ENCODE measurements around the gene XKR7.
"Not testable (repeated sequence)": the region's sequence is repeated elsewhere in the genome, so short reads cannot be mapped to it uniquely, and the experiment has no call there.

The XKR7 gene

DNA sequence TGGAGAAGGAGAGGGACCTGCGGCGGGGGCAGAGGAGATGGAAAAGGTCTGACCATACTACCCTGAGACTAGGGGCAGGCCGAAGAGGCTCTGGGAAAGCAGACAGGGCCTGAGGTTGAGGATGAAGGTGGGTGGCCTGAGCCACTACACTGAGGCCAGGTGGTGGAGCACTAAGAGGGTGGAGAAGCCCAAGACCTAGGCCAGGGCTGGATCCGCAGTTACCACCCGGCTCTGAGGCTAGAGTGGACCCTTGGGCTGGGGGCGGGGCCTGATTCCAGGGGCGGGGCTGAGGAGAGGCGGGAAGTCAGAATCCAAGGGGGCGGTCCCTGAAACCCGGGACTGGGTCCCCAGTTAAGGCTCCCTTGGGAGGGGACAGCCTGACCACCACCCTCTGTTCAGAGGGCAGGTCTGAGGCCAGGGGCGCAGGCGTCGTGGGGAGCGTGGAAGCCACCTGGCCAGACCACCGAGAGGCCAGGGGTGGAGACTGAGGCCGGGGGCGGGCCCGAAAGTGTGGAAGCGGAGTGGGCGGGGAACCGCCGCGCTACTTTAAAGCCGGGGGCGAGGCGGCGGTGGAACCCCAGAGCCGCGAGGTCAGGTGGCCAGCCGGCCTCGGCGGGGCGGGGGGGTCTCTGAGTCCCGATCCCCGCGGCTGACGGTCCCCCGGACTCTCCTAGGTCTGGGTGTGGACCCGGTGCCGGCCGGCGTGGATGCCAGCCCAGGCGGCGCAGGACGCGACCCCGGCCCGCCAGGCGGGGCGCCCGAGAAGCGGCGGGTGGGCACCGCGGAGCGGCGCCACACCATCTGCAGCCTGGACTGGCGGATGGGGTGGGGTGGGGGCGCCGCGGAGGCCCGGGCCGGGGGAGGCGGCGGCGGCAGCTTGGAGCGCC lies 50.6 kb downstream of the XKR7 start:
- DNase-seq, result peak; percentile 93

GRCh38 chr20:32019156-32019510 lies 51.2 kb downstream of the XKR7 start:
- DNase-seq, result no peak

- no peak for DNase-seq
Observed at GRCh38 chr20:32019563-32020463, 51.9 kb downstream of the XKR7 start.

DNA sequence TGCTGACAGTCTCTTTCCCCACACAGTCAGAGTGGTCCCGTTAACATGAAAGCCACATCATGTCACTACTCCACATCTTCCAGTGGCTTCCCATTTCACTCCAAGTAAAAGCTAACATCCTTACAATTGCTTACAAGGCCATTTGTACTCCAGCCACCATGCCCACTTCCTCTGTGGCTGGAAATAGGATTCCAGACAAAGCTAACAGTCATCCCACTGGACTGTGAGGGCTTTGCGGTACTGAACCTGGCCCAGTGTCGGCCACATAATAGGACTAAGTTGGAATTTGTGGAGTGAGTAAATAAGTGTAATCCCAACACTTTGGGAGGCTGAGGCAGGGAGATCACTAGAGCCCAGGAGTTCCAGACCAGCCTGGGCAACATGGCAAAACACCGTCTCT lies 53.1 kb downstream of the XKR7 start:
- no peak for DNase-seq

DNA sequence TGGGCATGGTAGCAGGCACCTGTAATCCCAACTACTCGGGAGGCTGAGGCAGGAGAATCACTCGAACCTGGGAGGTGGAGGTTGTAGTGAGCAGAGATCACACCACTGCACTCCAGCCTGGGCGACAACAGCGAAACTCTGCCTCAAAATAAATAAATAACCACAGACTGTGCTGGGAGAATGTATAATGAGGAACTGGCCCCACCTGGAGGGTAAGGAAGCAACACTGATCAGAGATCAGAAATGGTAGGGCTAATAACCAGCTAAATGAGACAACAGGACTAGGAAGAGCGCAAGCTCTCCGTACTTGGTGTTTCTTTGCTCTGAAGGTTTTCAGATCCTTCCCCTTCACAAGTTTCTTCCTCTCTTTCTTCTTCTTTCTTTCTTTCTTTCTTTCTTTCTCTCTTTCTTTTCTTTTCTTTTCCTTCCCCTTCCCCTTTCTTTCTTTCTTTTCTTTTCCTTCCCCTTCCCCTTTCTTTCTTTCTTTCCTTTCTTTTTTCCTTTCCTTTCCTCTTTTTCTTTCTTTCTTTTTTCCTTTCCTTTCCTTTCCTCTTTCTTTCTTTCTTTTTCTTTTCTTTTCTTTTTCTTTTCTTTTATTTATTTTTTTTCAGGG lies 56.8 kb downstream of the XKR7 start:
- no peak for DNase-seq

DNA sequence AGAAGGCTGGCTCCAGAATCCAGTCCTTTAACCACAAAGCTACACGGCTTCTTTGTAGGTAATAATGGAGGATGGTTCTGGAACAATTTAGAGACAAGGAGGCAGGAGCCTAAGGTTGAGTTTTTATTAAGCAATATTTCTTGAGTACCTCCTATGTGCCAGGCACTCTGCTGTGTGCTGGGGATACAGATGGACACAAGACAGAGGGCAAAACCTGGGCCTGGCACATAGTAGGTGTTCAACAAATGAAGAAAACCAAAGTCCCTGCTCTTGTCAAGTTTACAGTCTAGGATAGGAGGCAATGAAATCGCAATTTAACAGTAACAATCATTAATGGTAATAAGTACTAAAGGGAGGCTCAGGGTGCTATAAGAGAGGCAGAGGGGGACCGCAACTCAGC lies 59.7 kb downstream of the XKR7 start:
- no peak for DNase-seq

DNA sequence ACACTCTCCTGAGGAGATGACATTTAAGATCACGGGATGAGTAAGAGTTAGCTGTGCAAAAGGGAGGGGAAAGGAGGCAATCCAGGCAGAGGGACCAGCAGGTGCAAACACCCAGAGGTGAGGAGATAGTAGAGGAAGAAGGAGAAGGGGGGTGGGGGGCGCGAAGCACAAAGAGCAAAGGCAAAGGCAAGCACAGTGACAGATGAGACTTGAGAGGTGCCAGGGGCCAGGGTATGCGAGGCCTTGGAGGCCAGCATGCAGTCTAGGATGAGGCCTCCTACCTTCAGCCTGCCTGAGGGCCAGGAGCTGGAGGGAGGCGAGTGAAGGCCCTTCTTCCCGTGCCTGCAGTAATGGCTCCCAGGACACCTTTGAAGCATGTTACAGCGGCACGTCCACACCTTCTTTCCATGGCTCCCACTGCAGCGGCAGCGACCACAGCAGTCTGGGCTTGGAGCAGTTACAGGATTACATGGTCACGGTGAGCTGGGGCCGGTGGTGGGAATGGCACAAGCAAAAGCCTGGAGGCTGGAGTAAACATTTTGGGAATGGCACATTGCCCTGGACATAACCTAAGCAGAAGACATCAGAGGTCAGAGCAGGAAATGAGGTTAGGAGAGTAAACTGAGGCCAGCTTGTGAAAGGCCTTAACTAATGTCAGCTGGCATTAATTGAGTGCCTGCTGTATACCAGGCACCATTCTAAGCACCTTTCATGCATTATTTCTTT lies 60.9 kb downstream of the XKR7 start:
- peak; percentile 61 for DNase-seq

GRCh38 chr20:32029561-32029960 lies 61.6 kb downstream of the XKR7 start:
- DNase-seq, result no peak

- peak; percentile 88 for DNase-seq
Observed at GRCh38 chr20:32031007-32031958, 63.3 kb downstream of the XKR7 start.

DNA sequence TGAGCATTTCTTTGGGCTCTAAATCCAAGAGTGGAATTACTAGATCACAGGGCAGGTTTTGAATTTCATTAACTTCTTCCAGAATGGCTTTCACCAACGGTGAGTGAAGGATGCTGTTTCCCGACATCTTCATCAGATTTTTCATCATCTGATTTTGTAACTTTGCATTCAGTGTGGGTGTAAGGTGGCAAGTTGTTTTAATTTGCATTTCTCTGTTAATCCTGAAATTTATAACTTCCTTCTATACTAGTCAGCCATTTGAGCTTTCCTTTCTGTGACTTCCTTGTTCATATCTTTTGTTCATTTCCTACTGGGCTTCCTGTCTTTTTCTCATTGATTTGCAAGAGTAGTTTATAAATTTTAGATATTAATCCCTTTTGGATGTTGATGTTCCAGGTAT lies 65.4 kb downstream of the XKR7 start:
- no peak for DNase-seq

- DNase-seq, result not testable (repeated sequence)
Observed at GRCh38 chr20:32033721-32034120, 65.8 kb downstream of the XKR7 start.

GRCh38 chr20:32034581-32035425 lies 66.9 kb downstream of the XKR7 start:
- no peak for DNase-seq

GRCh38 chr20:32035426-32035779 lies 67.5 kb downstream of the XKR7 start:
- DNase-seq, result no peak

- DNase-seq, result no peak
Observed at GRCh38 chr20:32036252-32036651, 68.3 kb downstream of the XKR7 start.

GRCh38 chr20:32036716-32037485 lies 69.0 kb downstream of the XKR7 start:
- DNase-seq, result no peak

DNA sequence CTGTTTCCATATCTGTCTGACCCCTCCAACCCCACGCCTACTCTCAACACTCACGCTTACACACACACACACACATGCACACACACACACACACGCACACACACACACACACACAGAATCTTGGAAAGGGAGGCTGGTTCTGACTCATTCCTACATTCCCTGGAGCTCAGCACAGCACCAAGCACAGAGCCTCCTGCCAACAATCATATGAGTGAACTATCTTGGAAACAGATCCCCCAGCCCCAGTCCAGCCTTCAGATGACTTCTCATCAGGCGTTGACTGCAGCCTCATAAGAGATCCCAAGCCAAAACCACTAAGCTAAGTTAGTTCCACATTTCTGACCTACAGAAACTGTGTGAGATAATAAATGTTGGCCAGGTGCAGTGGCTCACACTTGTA lies 70.0 kb downstream of the XKR7 start:
- DNase-seq, result no peak

DNA sequence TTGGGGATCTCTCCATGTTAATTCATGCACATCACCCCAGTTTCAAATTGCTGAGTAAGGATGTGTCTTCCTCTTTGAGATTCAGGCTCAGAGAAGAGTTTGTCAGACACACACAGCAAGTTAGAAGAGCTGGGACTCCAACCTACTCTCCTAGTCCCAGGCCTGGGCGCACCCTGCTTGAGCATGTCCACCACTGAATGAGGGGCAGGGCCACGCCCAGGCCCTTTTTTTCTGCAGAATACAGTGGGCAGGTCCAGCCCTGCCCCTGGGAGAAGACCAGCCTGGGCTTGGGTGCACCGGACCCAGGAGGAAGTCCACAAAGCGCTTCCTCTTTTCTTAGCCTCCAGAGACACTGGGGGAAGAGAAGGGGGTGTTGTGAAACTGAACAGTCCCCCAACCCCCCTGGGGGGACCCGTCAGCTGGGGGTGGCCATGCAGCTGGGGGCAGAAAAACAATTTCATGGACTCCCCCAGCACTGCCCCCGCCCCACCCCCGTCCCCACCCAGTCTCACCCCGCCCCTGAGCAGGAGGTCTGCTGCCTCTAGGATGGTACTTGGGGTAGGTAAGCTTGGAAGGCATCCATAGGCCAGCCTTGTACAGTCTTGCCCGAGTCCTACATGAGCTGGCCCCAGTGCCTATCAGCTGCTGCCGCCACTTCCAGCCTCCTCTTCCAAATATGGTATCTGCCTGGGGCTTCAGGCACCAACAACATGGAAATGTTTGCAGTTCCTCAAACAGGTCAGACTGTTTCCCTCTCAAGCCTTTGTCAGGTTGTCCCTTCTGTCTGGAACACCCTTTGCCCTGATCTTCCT lies 72.4 kb downstream of the XKR7 start:
- peak; percentile 73 for DNase-seq

DNA sequence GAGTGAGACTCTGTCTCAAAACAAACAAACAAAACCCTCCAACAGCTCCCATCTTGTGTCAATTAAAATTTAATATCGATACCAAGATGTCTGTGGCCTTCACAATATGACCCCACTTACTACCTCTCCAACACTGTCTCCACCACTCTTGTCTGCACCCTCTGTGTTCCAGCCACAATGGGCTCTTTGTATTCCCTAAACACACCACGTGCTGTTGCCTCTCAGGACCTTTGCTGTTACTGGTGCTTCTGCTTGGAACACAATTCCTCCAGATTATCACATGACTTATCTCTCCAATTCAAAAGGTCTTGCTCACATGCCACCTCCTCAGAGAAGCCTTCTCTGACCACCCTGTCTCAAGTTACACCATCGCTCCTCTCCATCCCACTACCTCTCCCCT lies 78.0 kb downstream of the XKR7 start:
- peak; percentile 42 for DNase-seq

DNA sequence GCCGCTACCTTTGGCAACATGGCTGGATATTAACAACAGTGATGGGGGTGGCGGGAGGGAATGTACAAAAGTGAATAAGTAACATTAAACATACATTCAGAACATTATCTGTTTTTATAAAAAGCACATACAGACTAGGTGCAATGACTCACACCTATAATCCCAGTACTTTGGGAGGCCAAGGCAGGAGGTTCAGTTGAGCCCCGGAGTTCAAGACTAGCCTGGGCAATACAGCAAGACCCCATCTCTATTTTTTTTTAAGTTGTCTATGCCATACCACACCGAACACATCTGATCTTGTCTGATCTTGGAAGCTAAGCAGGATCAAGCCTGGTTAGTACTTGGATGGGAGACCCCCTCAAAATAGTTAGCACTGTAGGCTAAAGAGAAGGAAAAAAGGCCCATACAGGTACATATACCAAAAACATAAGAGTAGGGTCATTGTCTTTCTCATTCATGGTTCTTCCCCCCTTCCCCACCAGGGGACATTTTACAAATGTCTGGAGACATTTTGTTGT lies 82.4 kb downstream of the XKR7 start:
- no peak for DNase-seq

Data from NCI-H526 treated with DMSO at 0.1 percent for 48 hours (cell line).